Measurements from ENCODE around the gene CTNNA1.

CTNNA1 gene

DNA sequence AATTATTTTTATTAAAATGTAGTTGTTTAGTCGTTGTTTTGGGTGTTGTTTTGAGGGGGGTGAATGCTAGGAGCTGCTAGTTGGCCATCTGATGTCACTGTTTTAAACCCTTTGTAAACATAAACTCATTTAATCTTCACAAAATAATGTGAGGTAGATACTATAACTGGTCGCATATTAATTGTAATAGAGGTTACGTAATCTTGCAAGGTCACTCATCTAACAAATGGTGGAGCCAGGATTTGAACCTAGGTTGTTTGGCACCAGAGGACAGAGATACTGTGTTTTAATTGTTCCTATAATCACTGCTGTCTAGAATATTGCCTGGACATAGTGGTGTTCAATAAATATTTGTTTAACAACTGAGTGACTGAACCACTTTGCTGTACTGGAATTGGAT lies 67.5 kb downstream of the CTNNA1 start:
- Histone ChIP-seq H3K27me3 (no peaks in the 10 kb centered on the region), H3K4me3 (ENCODE audit: low read depth in 1 of 2, low read length in 1 of 2) (no peak overlapping the region), H3K9me3 (no peaks in the 10 kb centered on the region), H3K27ac (no peak overlapping the region), H3K36me3 (peaks cover 4% of the 10 kb centered on the region), H3K4me1 (ENCODE audit: control insufficient read depth in 1 of 2, insufficient read depth in 1 of 2, low read depth in 1 of 2, low read length in 1 of 2) (peaks cover 0 to 3% of the 10 kb centered on the region in 2 experiments)
- TF ChIP-seq, protein P1, sequence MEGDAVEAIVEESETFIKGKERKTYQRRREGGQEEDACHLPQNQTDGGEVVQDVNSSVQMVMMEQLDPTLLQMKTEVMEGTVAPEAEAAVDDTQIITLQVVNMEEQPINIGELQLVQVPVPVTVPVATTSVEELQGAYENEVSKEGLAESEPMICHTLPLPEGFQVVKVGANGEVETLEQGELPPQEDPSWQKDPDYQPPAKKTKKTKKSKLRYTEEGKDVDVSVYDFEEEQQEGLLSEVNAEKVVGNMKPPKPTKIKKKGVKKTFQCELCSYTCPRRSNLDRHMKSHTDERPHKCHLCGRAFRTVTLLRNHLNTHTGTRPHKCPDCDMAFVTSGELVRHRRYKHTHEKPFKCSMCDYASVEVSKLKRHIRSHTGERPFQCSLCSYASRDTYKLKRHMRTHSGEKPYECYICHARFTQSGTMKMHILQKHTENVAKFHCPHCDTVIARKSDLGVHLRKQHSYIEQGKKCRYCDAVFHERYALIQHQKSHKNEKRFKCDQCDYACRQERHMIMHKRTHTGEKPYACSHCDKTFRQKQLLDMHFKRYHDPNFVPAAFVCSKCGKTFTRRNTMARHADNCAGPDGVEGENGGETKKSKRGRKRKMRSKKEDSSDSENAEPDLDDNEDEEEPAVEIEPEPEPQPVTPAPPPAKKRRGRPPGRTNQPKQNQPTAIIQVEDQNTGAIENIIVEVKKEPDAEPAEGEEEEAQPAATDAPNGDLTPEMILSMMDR (IDR thresholded peaks at IDR 0.05) = no peak

DNA sequence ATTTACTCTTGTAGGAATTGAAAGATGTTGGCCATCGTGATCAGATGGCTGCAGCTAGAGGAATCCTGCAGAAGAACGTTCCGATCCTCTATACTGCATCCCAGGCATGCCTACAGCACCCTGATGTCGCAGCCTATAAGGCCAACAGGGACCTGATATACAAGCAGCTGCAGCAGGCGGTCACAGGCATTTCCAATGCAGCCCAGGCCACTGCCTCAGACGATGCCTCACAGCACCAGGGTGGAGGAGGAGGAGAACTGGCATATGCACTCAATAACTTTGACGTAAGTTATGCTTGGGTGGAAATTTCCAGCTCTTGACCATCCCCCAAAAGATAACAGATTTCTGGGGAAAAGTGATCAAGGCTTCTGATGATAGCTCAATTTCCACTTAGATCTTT lies 71.3 kb downstream of the CTNNA1 start:
- Histone ChIP-seq H3K36me3 (peaks cover 7% of the 10 kb centered on the region), H3K4me1 (ENCODE audit: control insufficient read depth in 1 of 2, insufficient read depth in 1 of 2, low read depth in 1 of 2, low read length in 1 of 2) (no peaks in the 10 kb centered on the region), H3K27ac (no peak overlapping the region)

DNA sequence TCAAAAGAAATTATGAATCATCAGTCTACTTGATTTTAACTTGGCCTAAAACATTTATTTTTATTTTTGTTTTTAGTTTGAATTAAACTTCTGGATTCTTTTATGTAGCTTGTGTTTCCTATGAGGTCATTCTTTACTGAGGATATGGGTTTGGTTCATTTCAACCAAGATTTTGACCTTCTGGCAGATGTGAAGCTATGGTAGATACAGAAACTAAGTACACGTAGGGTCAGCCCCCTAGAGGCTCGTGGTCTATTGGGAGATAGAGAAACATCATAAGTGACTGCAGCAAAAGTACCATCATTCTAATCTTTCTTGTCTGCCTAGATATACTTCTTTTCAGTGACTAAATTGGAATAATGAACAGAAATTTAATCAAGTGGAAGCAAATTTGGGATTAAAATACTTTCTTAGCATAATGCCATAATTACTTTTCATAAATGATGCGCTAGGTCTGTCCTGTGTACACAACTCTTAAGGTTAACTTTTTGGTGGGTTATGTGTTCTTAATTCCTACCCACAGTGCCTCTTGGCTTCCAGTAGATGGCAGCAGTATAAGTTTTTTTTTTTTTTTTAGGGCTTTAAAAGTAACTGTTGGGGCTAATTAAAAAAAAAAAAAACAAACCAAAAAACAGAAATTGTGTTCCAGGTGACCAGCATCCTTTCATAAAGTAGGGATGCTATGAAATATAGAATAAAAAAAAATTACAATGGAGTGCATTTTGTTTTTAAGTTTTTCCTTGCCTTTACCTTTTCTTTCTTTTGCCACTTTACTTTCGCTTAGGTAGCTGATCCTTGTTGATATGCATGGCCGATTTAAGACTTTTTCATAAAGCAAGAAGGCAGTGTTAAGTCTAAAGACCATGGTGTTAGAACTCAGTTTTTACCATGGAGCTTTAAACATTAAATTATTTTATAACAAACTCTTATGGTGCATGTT lies 72.0 kb downstream of the CTNNA1 start:
- Histone ChIP-seq H3K4me1 (ENCODE audit: control insufficient read depth in 1 of 2, insufficient read depth in 1 of 2, low read depth in 1 of 2, low read length in 1 of 2) (no peaks in the 10 kb centered on the region), H3K27ac (no peak overlapping the region)
- TF ChIP-seq, protein P1 (IDR thresholded peaks at IDR 0.05) = no peak

More for the DNA sequence above, 71.3 kb downstream of the CTNNA1 start:
- H3K9me3 ChIP-seq = no peaks in the 10 kb centered on the region
- TF ChIP-seq, protein P1 (IDR thresholded peaks at IDR 0.05) = no peak
- H3K4me3 ChIP-seq (ENCODE audit: low read depth in 1 of 2, low read length in 1 of 2) = no peak overlapping the region
- no peaks in the 10 kb centered on the region for H3K27me3 ChIP-seq

DNA sequence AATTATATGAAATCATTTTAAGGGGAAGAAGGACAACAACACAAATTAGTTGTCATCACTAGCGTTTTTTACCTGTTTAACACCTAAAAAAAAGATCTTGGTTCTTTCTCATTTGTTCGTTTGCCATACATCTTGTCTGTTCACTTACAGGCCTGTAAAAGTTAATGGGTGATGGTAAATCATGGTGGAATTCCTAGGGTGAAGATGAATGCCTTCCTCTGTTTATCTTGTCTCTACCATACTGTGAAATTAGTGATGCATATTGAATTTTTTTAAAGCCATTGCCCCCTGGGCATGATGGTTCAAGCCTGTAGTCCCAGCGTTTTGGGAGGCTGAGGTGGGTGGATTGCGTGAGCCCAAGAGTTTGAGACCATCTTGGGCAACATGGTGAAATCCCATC lies 75.3 kb downstream of the CTNNA1 start:
- H3K27me3 ChIP-seq = no peaks in the 10 kb centered on the region
- no peaks in the 10 kb centered on the region for H3K9me3 ChIP-seq
- TF ChIP-seq, protein P1 (IDR thresholded peaks at IDR 0.05) = no peak
- no peak overlapping the region for H3K4me3 ChIP-seq (ENCODE audit: low read depth in 1 of 2, low read length in 1 of 2)
- H3K27ac ChIP-seq = no peak overlapping the region
- peaks cover 7% of the 10 kb centered on the region for H3K36me3 ChIP-seq
- no peaks in the 10 kb centered on the region for H3K4me1 ChIP-seq (ENCODE audit: control insufficient read depth in 1 of 2, insufficient read depth in 1 of 2, low read depth in 1 of 2, low read length in 1 of 2)

More for the DNA sequence above, 72.0 kb downstream of the CTNNA1 start:
- H3K27me3 ChIP-seq = no peaks in the 10 kb centered on the region
- H3K36me3 ChIP-seq = peaks cover 7% of the 10 kb centered on the region
- H3K4me3 ChIP-seq (ENCODE audit: low read depth in 1 of 2, low read length in 1 of 2) = no peak overlapping the region
- no peaks in the 10 kb centered on the region for H3K9me3 ChIP-seq

DNA sequence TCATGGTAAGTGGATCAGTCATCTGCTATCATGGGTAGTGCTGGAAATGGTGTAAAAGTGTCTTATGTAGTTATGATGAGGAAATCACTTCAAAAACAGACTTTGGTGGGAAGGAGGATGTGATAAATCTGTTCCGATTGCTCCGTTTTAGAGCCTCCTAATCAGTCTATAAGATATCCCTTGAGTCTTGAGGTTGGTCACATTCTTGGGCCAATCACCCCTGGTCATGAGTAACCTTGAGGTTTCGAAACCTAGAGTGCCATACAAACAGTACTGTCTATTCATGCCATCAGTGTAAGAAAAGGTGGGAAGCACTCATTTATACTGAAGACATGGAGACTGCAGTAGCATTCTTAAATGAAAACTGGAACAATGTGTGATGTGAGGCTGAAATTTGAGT lies 76.1 kb downstream of the CTNNA1 start:
- Histone ChIP-seq H3K27ac (no peak overlapping the region), H3K27me3 (no peaks in the 10 kb centered on the region), H3K36me3 (peaks cover 7% of the 10 kb centered on the region), H3K4me3 (ENCODE audit: low read depth in 1 of 2, low read length in 1 of 2) (no peak overlapping the region), H3K4me1 (ENCODE audit: control insufficient read depth in 1 of 2, insufficient read depth in 1 of 2, low read depth in 1 of 2, low read length in 1 of 2) (no peaks in the 10 kb centered on the region), H3K9me3 (no peaks in the 10 kb centered on the region)
- TF ChIP-seq, protein P1 (IDR thresholded peaks at IDR 0.05) = no peak
